Hepatocyte (in vitro differentiated cells): ENCODE data around the gene TENM4.

Experiments used
- EZH2 ChIP-seq: fragments of 200-600 bp; sonication (generic); IDR thresholded peaks from 2 replicates; pipeline ENCODE4 v1.6.1; 2016; ENCODE audit warnings: antibody characterized with exemption, mild to moderate bottlenecking, borderline replicate concordance
- EZH2phosphoT487 ChIP-seq: fragments of 200-600 bp; sonication (generic); IDR thresholded peaks from one replicate; pipeline ENCODE4 v1.6.1; 2018; ENCODE audit warnings: antibody characterized with exemption, mild to moderate bottlenecking, low read depth, moderate library complexity; ENCODE audit not compliant: unreplicated experiment, severe bottlenecking
- TF ChIP-seq, protein P1 (sequence below): fragments of 200-600 bp; sonication (generic); IDR thresholded peaks from 2 replicates; pipeline ENCODE4 v1.5.1; 2016; ENCODE audit warnings: antibody characterized with exemption, mild to moderate bottlenecking; ENCODE audit not compliant: poor library complexity

DNA sequence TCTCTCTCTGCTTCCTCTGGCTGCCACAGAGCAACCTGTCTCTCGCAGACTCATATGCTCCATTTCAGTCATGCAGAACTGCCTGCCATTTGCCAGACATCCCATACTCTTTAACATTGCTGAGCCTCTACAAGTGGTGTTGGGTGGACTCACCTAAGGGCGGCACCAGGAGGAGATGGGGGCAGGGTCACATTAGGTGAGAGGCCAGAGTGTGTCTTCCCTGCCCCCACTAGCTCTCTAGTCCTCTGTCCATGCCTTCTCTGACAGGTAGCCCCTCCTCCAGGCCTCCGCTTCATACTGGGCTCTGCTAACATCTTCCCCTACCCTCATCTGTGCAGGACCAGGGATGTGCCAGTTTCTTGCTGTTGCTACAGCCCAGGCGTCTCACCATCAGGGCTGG is 366.3 kb downstream of the TENM4 start:
- TF ChIP-seq, protein P1, sequence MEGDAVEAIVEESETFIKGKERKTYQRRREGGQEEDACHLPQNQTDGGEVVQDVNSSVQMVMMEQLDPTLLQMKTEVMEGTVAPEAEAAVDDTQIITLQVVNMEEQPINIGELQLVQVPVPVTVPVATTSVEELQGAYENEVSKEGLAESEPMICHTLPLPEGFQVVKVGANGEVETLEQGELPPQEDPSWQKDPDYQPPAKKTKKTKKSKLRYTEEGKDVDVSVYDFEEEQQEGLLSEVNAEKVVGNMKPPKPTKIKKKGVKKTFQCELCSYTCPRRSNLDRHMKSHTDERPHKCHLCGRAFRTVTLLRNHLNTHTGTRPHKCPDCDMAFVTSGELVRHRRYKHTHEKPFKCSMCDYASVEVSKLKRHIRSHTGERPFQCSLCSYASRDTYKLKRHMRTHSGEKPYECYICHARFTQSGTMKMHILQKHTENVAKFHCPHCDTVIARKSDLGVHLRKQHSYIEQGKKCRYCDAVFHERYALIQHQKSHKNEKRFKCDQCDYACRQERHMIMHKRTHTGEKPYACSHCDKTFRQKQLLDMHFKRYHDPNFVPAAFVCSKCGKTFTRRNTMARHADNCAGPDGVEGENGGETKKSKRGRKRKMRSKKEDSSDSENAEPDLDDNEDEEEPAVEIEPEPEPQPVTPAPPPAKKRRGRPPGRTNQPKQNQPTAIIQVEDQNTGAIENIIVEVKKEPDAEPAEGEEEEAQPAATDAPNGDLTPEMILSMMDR, result no peak
- no peak for TF ChIP-seq EZH2
- TF ChIP-seq EZH2phosphoT487, result no peak
